GM10266 (cell line): ENCODE measurements around the gene JAG1.

Experiments used
- DNase-seq: peaks from one replicate; pipeline ENCODE4 v3.0.0; 2012; ENCODE audit errors: extremely low spot score
- TF ChIP-seq, protein P1 (sequence below): IDR thresholded peaks from 2 replicates; pipeline ENCODE4 v1.5.1; 2012; ENCODE audit warnings: mild to moderate bottlenecking, low read depth; ENCODE audit not compliant: control insufficient read depth, insufficient read depth; ENCODE audit errors: missing control alignments

Gene JAG1

DNA sequence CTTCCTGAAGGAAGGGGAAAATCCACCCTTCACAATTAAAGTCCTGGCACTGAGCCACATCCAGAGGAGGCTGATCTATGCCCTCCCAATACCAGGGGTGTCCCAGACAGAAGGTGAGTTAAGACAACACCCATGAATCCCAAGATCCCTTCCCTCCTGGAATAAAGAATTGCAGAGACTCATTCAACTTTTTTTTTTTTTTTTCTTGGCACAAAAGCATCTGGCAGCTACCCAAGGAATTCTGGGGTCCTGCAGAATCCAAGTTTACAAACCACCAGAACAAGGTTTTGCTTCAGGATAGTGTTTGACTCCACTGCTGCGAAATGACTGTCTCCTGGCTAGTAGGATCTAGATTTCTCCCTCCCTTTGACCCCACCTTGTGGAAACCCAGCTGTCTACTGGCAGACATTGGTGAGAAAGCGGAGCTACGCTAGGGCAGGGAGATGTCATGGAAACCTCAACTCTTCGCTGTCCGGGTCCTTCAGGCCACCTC lies 37.4 kb downstream of the JAG1 start:
- TF ChIP-seq, protein P1, sequence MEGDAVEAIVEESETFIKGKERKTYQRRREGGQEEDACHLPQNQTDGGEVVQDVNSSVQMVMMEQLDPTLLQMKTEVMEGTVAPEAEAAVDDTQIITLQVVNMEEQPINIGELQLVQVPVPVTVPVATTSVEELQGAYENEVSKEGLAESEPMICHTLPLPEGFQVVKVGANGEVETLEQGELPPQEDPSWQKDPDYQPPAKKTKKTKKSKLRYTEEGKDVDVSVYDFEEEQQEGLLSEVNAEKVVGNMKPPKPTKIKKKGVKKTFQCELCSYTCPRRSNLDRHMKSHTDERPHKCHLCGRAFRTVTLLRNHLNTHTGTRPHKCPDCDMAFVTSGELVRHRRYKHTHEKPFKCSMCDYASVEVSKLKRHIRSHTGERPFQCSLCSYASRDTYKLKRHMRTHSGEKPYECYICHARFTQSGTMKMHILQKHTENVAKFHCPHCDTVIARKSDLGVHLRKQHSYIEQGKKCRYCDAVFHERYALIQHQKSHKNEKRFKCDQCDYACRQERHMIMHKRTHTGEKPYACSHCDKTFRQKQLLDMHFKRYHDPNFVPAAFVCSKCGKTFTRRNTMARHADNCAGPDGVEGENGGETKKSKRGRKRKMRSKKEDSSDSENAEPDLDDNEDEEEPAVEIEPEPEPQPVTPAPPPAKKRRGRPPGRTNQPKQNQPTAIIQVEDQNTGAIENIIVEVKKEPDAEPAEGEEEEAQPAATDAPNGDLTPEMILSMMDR = no peak
- DNase-seq = no peak

DNA sequence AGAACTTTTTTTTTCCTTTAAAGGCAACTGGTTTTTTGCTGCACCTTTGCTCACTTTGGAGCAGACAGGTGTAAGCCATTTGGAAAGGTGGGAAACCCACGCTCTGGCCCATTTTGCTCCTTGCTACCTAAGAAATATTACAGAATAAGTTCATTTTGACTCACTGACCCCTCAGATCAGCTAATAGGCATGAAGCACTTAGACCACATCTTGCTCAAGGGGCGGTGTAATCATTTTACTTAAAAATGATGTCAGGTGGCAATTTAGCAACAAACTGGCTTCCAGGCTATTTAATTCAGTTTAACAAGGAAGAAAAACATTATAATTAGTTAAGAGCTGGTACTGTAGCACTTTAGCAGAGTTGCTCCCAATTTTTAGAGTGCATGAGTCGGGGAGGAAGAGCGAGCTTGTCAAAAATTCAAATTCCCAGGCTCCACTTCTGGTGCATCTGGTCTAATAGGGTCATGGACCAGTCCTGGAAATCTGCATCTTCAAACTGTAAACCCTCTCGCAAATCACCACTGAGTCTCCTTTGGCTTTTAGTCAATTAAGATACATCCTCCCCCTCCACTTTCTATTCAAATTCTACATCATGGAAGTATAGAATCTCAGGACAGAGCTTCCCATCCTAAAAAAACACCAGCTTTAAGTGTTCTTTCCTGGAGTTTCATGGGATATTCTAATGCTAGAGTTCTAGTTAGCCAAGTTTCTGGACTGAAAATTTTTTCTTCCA lies 38.2 kb downstream of the JAG1 start:
- no peak for DNase-seq
- TF ChIP-seq, protein P1 = no peak

DNA sequence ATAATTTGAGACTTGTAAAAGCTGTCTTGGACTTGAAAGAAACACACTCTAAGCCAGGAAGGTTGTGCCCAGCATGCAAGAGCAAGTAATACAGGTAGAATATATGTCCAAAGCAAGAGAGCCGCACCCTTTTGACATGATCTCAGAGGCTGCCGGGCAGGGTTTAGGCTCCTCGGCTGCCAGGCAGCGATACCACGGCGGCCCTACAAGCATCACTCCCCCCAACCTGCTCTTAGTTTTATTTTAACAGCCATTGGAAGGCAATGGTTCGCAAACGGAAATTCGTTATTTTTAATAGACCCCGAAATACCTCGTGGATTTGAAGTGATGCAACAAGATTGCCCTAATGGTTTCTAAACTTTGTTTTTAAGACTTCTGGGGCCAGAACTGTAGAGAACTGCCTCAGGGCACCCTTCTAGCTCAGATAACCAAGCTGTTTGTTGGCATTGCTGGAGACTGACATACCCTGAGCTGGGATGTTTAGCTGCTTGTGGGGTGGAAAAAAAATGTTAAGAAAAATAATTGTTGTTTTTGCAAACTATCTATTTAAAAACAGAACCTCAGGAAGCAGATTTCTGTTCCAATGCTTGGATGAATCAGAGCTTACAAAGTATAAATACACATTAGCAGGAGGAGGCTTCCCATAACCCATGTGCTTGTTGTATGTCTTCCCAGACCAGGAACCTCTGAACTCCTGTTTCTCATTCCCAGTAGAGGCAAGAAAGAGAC lies 39.0 kb downstream of the JAG1 start:
- DNase-seq = no peak
- TF ChIP-seq, protein P1 = no peak

DNA sequence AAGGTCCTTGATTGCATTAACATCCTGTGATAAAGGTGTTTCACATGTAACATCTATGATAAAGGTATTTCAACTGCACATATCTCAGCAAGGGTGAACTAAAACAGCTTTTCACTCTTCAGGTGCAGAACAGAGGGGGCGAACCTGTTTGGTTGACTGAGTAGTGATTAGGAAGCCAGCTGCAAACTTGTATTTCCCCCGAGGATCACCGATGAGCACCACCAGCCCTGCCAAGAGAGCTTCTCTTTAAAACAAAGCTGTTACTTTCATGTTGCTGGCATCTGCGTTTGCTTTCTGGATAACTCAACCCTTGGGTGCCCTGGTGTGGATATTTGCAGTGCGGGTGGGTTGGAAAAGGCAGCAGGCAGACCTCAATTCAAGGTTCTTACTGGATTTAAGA lies 39.6 kb downstream of the JAG1 start:
- TF ChIP-seq, protein P1 = no peak
- no peak for DNase-seq

DNA sequence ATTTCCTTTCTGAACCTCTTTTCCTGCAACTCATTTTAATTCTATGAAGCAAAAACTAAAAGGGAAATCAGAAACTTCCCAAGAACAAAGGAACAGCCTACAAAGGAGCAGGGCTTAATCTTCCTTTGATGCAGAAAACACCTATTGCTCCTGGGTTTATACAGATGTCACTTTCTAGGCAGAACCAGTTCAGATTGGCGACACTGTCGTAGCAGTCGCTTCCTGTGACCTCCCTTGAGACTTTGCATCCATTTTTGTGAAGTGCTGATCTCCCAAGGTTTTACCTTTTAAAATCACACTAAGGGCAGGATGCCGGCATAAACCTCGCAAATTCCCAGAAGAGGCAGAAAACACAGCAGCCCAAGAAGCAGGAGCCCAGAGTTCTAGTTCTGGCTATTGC lies 40.1 kb downstream of the JAG1 start:
- no peak for DNase-seq
- TF ChIP-seq, protein P1 = no peak

DNA sequence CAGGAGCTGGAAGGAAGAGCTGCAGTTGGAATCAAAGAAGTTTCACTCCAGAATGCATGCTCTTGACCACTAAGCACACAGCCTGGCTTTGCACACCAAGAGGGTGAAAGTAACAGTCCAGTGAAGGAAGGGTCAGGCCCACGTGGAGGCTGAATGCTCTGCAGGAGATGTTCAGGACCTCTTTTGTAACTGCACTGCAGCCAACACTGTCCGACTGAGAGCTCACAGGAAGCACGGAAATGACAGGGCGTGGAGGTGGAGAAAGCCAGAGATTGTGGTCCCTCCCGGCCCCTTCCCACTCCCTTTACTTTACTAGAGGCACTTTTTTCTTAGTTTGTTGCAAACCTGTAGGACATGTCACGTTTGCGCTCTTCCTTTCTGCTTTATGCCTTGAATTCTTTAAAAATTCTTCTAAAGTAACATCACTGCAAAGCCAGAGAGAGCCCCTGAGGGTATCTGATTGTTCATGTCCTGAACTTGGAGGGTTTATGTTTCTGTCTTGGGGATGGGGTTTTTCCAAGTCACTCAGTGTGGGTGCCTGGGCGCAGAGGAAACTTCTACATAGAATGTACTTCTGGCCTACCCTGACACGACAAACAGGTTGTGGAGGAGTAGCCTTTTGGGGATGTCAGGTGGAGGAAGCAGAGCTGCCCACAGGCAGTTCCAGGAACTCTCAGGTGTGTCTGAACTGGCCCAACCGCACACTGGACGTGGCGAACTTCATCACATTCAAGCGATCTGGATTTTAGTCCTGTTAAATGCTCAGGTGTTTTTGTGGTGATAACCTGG lies 40.9 kb downstream of the JAG1 start:
- DNase-seq = no peak
- TF ChIP-seq, protein P1 = no peak

DNA sequence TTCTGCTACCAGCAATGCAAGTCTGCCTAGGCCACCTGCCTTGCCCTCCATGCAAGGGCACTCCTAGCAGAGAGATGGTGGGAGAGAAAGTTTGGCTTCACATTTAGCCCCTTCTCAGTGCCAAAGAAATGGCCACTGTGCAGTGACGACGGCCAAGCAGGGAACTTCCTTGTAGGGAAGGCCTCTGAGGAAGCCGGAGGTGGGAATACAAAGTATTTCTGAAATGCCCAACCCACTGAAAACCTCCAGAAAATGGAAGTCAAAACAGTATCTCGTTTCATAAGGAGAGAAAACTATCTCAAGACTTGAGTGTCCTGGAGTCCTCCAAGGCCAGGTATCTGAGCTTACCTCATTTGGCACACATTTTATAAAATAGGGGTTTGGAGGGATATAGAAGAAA lies 42.7 kb downstream of the JAG1 start:
- DNase-seq = no peak
- TF ChIP-seq, protein P1 = no peak
